ENCODE measurements around the gene OXCT2.
A peak's percentile ranks its signal among the peaks of the same experiment; 100 is the strongest.
"Not testable (repeated sequence)": the region's sequence is repeated elsewhere in the genome, so short reads cannot be mapped to it uniquely, and the experiment has no call there.

OXCT2 gene

DNA sequence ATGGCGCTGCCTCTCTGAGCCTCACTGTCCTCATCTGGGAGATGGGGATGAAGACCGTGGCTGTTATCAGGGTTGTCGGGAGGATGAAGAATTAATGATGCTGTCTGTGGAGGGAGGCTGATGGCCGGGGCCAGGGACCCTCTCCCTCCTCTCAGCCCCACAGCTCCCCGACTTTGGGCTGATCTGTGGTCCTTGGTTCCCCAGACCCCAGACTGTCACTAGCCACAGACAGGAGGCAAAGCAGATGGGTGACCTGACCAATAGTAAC, 15.9 kb upstream of the OXCT2 start:
- DNase-seq = not testable (repeated sequence)

GRCh38 chr1:39786303-39787107, 15.4 kb upstream of the OXCT2 start:
- DNase-seq = not testable (repeated sequence)

- DNase-seq = not testable (repeated sequence)
Measured at GRCh38 chr1:39782685-39783084, 11.5 kb upstream of the OXCT2 start.

- no peak for DNase-seq
Measured at GRCh38 chr1:39782103-39782502, 11.0 kb upstream of the OXCT2 start.

- no peak for DNase-seq
Measured at GRCh38 chr1:39781349-39781715, 10.2 kb upstream of the OXCT2 start.

GRCh38 chr1:39779821-39780220, 8.7 kb upstream of the OXCT2 start:
- no peak for DNase-seq

- DNase-seq = no peak
Measured at GRCh38 chr1:39779137-39779536, 8.0 kb upstream of the OXCT2 start.

DNA sequence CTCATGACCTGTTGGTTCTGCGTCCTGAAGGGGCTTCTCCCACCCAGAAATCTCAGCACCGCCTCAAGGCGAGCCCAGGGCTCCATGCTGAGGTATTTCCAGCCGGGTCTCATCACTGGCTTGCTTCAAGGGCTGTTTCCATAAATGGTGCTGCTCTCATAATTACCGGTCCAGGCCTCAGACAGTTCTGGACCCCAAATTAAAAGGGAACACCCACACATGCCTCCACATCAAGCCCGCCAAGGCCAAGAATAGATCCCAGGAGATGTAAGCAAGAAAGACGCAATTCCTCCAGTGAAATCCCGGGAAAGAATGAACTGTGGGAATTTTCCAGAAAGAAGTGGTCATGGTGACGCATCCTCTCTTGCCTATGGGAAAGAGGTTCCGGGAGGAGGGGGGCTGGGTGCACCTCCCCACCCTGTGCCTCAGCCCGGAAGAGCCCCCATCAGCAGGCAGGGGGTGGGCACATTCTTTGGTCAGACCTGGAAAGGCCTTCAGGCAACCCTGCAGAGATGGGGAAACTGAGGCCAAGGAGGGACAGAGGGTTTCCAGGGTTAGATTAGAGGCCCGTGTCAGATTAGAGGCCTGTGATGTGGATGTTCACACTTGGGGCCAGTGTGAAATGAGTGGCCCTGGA, 7.4 kb upstream of the OXCT2 start:
- not testable (repeated sequence) for DNase-seq

GRCh38 chr1:39777896-39778295, 6.7 kb upstream of the OXCT2 start:
- not testable (repeated sequence) for DNase-seq

DNA sequence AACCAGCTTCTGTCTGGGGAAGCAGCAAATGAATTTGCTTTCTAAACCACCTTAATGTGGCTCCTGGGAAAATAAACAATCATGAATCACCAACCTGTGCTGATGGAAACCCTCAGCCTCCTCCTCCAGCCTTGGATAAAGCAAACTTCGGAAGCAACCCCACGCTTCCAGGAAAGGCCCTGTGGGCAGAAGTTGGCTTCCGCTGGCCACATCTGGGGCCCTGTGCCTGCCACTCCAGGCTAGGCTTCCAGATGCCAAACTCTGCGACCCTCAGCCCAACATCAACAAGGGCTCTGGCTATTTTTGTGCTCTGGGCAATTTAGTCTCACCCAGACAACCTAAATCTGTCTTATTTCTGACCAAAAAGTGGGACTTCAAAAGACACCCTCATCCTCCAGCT, 6.2 kb upstream of the OXCT2 start:
- DNase-seq = no peak

DNA sequence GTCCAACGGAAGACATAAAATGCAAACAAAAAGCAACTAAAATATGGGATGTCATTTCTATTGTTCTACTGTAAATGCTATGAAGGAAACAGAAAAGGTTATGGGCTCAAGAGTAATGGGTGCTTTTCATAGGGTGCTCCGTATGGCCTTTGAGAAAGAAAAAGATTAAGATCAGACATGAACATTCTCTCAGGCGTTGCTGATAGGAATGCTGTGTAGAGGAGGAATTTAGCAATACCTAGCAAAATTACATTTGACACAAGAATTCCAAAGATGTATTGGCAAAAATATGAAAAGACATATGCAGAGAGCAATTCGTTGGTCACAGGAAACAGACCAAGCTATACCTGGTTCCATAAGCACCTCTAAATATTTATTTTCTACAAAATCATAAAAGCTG, 5.7 kb upstream of the OXCT2 start:
- no peak for DNase-seq

DNA sequence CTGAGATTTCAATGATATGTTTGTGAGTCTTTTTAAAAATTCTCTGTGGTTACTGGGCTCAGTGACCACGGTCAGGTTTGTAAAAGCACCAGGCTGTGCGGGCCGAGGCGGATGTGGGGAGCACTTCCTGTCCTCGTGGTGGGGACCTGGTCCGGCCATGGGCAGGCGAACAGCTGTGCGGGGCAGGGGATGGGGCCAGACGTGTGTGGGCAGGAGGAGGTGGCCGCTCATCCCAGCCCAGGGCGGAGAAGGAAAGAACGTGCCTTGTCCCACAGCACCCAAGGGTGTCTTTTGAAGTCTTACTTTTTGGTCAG, 5.2 kb upstream of the OXCT2 start:
- no peak for DNase-seq

- DNase-seq = not testable (repeated sequence)
Measured at GRCh38 chr1:39775676-39776399, 4.7 kb upstream of the OXCT2 start.

- DNase-seq = not testable (repeated sequence)
Measured at GRCh38 chr1:39775141-39775540, 4.0 kb upstream of the OXCT2 start.

DNA sequence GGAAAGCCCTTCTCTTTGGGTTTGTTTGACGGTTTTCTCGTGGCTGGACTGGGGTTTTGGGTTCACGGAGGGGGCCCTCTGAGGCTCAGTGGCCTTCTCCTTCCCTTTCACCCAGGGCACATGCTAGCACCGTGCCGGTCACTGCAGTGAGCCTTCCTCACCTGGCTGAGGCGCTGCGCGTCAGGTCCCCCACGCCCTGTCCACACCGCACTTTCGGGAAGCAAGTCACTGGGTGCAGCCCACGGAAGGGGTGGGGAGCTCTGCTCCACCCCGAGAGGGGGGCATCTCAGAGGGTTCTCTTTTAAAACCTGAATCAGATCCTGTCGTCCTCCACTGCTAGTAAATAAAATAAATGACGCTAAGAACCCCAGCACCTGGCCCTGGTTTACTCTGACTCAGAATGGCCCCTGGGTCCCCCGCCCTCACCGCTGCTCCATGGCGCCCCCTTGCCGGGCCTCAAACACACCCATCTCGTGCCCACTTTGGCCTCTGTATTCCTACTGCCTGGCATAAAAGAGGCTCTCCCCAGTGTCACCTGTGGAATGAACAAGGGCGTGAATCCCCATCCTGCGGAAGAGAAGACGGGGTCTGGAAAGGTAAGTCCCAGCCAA, 2.3 kb upstream of the OXCT2 start:
- not testable (repeated sequence) for DNase-seq

DNA sequence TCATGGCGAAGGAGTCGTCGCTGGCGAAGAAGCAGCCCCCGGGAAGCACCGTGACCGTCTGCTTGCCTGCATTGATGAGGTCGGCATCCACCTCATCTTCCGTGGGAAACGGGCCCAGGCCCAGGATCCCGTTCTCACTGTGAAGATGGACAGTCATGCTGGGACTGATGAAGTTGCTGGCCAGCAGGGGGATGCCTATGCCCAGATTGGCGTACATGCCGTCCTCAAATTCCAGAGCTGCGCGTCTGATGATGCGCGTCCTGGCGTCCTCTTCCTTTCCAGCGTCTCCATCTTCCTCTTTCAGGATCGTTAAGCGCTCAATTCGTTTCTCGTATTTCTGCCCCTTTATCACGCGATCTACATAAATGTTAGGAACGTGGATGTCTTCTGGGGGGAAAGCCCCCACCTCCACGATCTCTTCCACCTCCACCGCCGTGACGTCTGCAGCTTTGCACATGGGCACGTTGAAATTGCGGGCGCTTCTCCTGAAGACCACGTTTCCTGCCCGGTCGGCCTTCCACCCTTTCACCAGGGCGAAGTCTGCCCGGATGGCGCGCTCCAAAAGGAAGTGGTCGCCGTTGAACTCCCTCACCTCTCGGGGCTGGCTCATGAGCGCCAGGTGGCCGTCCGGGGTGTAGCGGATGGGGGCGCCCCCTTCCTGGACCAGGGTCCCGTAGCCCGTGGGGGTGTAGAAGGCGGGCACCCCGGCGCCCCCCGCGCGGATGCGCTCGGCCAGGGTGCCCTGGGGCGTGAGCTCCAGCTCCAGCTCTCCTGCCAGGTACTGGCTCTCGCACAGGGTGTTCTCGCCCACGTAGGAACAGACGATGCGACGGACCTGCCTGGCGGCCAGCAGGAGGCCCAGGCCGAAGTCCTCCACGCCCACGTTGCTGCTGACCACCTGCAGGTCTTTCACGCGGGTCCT, 787 bp downstream of the OXCT2 start:
- DNase-seq = peak; percentile 38

GRCh38 chr1:39769502-39769901, 1.6 kb downstream of the OXCT2 start:
- not testable (repeated sequence) for DNase-seq

- not testable (repeated sequence) for DNase-seq
Measured at GRCh38 chr1:39766466-39766865, 4.7 kb downstream of the OXCT2 start.

DNA sequence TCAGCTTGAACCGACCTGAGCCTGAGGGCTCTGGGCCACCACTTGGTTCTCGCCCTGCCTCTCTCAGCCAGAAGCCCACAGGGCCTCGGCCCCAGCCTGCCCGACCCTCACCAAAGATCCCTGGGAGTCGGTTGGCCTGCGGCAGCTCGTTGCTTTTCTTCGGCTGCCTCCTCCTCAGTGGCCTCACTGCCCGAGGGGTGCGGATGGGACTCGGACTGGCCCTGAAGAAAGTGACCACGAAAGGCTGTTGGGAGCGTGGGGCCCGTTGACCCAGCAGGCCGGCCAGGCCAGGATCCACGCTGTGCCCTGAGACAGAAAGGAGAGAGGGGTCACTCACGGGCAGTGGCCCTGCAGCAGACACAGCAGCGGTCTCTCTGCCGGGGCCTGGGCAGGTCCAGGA, 6.6 kb downstream of the OXCT2 start:
- DNase-seq = not testable (repeated sequence)

- not testable (repeated sequence) for DNase-seq
Measured at GRCh38 chr1:39763619-39764374, 7.4 kb downstream of the OXCT2 start.

- no peak for DNase-seq
Measured at GRCh38 chr1:39762550-39763540, 8.3 kb downstream of the OXCT2 start.

Data from eye (tissue), 1 donor.